DOHH2 (cell line): ENCODE measurements around the gene TNNT1.
"Not testable (repeated sequence)": the region's sequence is repeated elsewhere in the genome, so short reads cannot be mapped to it uniquely, and the experiment has no call there.

ENCODE experiments used
- H3F3A ChIP-seq: fragments of 200-600 bp; sonication (generic), shearing (Covaris generic); 2 replicates; pipeline ENCODE4 v1.6.0; 2016; ENCODE audit warnings: antibody characterized with exemption, mild to moderate bottlenecking; ENCODE audit not compliant: control insufficient read depth, insufficient read depth
- H3K27ac ChIP-seq: fragments of 200-600 bp; sonication (generic); 2 replicates; pipeline ENCODE4 v1.5.1; 2014; ENCODE audit warnings: low read depth, mild to moderate bottlenecking, low read length, moderate library complexity
- H3K27me3 ChIP-seq: fragments of 200-600 bp; sonication (generic); 2 replicates; pipeline ENCODE4 v1.6.1; 2014; ENCODE audit warnings: mild to moderate bottlenecking, low read length, mixed read lengths; ENCODE audit not compliant: control insufficient read depth
- H3K36me3 ChIP-seq: fragments of 200-600 bp; sonication (generic); 2 replicates; pipeline ENCODE4 v1.6.1; 2014; ENCODE audit warnings: mild to moderate bottlenecking, low read length, moderate library complexity, mixed read lengths; ENCODE audit not compliant: control insufficient read depth
- H3K4me1 ChIP-seq: fragments of 200-600 bp; sonication (generic); 2 replicates; pipeline ENCODE4 v1.6.1; 2014; ENCODE audit warnings: mild to moderate bottlenecking, low read length, mixed read lengths; ENCODE audit not compliant: control insufficient read depth
- H3K4me2 ChIP-seq: fragments of 200-600 bp; sonication (generic); 2 replicates; pipeline ENCODE4 v1.6.0; 2014; ENCODE audit warnings: mild to moderate bottlenecking, low read length, moderate library complexity
- H3K4me3 ChIP-seq: fragments of 200-600 bp; sonication (generic); 2 replicates; pipeline ENCODE4 v1.5.1; 2014; ENCODE audit warnings: mild to moderate bottlenecking, low read length, mixed read lengths
- H3K79me2 ChIP-seq: fragments of 200-600 bp; sonication (generic); 2 replicates; pipeline ENCODE4 v1.6.1; 2014; ENCODE audit warnings: mild to moderate bottlenecking, low read length, mixed read lengths; ENCODE audit not compliant: control insufficient read depth
- H3K9me2 ChIP-seq: fragments of 200-600 bp; sonication (generic); replicated peaks from 2 replicates; pipeline ENCODE4 v1.6.1; 2014; ENCODE audit warnings: mild to moderate bottlenecking, low read length, mixed read lengths; ENCODE audit not compliant: control insufficient read depth
- H3K9me3 ChIP-seq: fragments of 200-600 bp; sonication (generic); 2 replicates; pipeline ENCODE4 v1.6.1; 2014; ENCODE audit warnings: antibody characterized with exemption, low read length, mixed read lengths; ENCODE audit not compliant: control insufficient read depth, insufficient read depth
- H4K20me1 ChIP-seq: fragments of 200-600 bp; sonication (generic); 2 replicates; pipeline ENCODE4 v1.6.0; 2014; ENCODE audit warnings: low read depth, mild to moderate bottlenecking, antibody characterized with exemption, low read length, moderate library complexity; ENCODE audit not compliant: control insufficient read depth, insufficient read depth
- CTCF ChIP-seq: fragments of 200-600 bp; sonication (generic); IDR thresholded peaks from one replicate; pipeline ENCODE4 v1.5.1; 2014; ENCODE audit warnings: antibody characterized with exemption, mild to moderate bottlenecking, low read depth, low read length; ENCODE audit not compliant: poor library complexity, severe bottlenecking
- EZH2phosphoT487 ChIP-seq: fragments of 200-600 bp; sonication (generic); IDR thresholded peaks from 2 replicates; pipeline ENCODE4 v1.6.1; 2017; ENCODE audit warnings: borderline replicate concordance, mild to moderate bottlenecking, antibody characterized with exemption, low read length, moderate library complexity, mixed read lengths

TNNT1 gene

GRCh38 chr19:55109527-55110291, 39.3 kb downstream of the TNNT1 start:
- peaks cover 11% of the 10 kb centered on the region for H4K20me1 ChIP-seq
- peaks cover 25% of the 10 kb centered on the region for H3K4me1 ChIP-seq
- H3K4me2 ChIP-seq: no peak overlapping the region
- no peak overlapping the region for H3K4me3 ChIP-seq
- H3K27me3 ChIP-seq: no peaks in the 10 kb centered on the region
- peaks cover 70% of the 10 kb centered on the region for H3K36me3 ChIP-seq
- no peak overlapping the region for H3K27ac ChIP-seq
- no peaks in the 10 kb centered on the region for H3K9me2 ChIP-seq
- no peak for TF ChIP-seq CTCF
- H3F3A ChIP-seq: peaks cover 5% of the 10 kb centered on the region
- no peaks in the 10 kb centered on the region for H3K9me3 ChIP-seq
- peaks cover 85% of the 10 kb centered on the region for H3K79me2 ChIP-seq

GRCh38 chr19:55107252-55107651, 41.8 kb downstream of the TNNT1 start:
- peaks cover 73% of the 10 kb centered on the region for H3K36me3 ChIP-seq
- H3K27me3 ChIP-seq, H3K4me1 ChIP-seq, H3K4me2 ChIP-seq, H3K9me3 ChIP-seq, H3F3A ChIP-seq, H3K4me3 ChIP-seq, H3K9me2 ChIP-seq, H3K27ac ChIP-seq, H4K20me1 ChIP-seq: not testable (repeated sequence)
- peaks cover 64% of the 10 kb centered on the region for H3K79me2 ChIP-seq

- Histone ChIP-seq H4K20me1 (peaks cover 3% of the 10 kb centered on the region; the same call in 1 of the 2 replicates), H3K9me2 (no peaks in the 10 kb centered on the region), H3K4me3 (no peak overlapping the region), H3F3A (no peaks in the 10 kb centered on the region), H3K27me3 (no peaks in the 10 kb centered on the region), H3K36me3 (peaks cover 71% of the 10 kb centered on the region), H3K27ac (no peak overlapping the region), H3K9me3 (no peaks in the 10 kb centered on the region), H3K4me1 (no peaks in the 10 kb centered on the region), H3K4me2 (no peak overlapping the region), H3K79me2 (peaks cover 57% of the 10 kb centered on the region)
- TF ChIP-seq EZH2phosphoT487 (no peak), CTCF (no peak)
Observed at GRCh38 chr19:55106591-55106990, 42.4 kb downstream of the TNNT1 start.

GRCh38 chr19:55105237-55105636, 43.8 kb downstream of the TNNT1 start:
- no peaks in the 10 kb centered on the region for H3K4me1 ChIP-seq
- H4K20me1 ChIP-seq: no peaks in the 10 kb centered on the region
- TF ChIP-seq EZH2phosphoT487 (no peak), CTCF (no peak)
- H3K27ac ChIP-seq: no peak overlapping the region
- H3K9me2 ChIP-seq: no peaks in the 10 kb centered on the region
- no peak overlapping the region for H3K4me2 ChIP-seq
- H3K4me3 ChIP-seq: no peak overlapping the region
- peaks cover 47% of the 10 kb centered on the region for H3K79me2 ChIP-seq
- H3K9me3 ChIP-seq: no peaks in the 10 kb centered on the region
- H3K36me3 ChIP-seq: peaks cover 67% of the 10 kb centered on the region
- H3F3A ChIP-seq: no peaks in the 10 kb centered on the region
- no peaks in the 10 kb centered on the region for H3K27me3 ChIP-seq
